Activated CD4-positive, CD25-positive, alpha-beta regulatory T cell treated with anti-CD3 and anti-CD28 coated beads, Interleukin-2, amount 50 U/mL, for 72 hours (primary cell): ENCODE data around the gene FADS2.

Experiments
- DNase-seq: peaks from one replicate; pipeline ENCODE4 v3.0.0; 2021

FADS2 gene

DNA sequence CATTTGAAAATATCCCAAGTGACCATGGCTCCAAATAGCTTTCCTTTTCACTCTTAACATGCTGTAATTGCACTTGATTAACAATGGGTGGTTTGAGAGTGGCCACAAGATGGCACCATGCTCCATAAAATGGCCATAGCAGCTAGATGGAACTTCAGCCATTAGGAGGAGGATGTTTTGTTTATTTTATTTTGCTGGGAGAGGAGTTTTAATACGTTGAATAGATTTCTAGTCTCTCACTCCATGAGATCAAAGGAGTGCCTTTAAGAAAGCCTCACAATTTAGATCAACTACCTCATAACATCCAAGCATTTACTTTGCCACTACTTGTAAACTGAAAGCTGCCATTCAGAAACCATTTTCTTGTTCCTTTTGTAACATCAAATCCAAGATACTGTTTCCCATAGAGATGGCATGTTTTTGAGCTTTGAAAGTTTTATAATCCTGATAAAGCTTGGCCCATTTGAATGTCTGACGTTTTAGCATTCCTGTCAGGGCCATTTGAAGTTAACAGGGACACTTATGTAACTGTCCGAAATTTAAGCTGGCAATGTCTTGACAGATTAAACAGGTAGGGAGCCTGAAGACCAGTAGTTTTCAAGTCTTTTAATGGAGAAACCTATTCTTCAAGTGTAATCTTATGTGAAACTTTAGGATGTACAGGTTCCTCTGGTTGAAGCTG lies 30.7 kb upstream of the FADS2 start:
- DNase-seq, result peak; percentile 57

DNA sequence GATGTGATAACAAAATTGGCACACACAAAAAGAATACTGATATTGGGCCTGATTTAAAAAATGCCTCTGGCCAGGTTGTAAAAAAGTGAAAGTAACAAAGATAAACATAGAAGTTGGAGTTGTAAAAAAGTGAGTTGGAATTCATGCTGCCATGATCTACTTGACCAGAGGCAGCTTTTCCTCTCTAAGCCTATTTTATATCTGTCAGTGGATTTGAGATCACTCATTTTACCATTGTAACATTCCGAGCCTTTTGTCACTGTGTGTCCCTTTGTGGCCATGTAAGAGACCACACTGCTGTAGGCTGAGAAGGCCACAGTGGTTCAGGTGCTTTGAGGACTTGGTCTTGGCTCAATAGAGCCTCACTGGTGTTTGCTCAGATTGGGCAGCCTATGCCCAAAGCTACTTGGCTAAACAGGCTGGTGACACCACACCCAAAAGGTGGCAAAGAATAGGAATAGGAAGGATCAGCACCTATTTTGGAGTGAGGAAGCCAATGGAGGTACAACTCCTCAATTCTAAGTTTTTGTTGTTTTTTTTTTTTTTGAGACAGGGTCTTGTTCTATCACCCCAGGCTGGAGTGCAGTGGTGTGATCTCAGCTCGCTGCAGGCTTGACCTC lies 28.3 kb upstream of the FADS2 start:
- DNase-seq, result no peak

DNA sequence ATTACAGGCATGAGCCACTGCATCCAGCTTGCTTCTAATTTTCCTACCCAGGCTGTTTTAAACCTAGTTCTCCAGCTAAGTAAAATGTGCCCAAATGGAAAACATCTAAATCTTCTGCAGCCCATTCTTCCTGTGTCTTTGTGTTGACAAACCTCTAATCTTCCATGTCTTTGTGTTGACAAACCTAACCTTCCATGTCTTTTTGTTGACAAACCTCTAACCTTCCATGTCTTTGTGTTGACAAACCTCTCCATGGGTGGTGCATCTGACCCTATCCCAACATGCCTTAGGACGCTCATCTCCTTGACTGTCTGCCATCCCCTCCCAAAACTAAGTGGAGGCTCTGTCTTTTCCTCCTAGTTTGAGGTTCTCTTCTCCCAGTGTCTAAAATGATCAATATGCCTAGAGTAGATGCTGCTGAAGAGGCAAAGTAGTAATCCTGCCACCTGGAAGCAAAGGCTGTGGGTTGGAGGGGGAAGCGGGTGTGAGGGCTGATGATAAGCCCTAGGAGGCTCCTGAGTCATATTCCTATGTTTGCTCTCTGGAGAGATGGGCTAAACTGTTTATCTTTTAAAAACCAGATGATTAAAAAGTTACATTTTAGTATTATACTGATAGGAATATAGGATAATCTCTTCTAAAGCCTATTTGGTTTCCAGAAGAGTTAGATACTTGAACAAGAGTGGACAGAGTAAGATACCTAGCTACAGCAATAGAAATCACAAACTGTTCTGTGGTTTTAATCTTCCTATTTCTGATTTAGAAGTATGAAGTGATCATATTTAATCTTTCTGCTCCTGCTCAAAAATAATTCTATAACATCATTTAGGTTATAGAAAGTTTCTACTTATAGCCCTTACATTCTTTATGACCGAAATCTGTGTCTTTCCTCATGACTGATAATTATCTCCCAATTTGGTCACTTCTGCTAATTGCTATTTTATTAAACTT lies 27.5 kb upstream of the FADS2 start:
- DNase-seq, result no peak

DNA sequence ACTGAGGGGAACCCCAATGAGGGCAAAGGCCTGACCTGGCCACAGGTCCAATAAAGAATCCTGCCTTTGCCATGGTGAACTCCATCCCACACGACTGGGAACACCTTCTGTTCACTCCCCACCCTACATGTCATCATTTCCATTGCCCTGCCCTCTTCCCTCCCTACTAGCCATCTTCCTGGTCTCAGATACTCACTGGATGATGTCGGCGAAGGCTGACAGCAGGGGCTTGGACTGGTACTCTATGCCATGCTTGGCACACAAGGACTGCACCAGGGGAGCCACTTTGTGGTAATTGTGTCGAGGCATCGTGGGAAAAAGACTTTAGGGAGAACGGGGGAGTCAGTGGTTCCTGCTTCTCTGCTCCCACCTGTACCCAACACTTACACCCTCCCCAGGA lies 25.5 kb upstream of the FADS2 start:
- DNase-seq, result no peak

DNA sequence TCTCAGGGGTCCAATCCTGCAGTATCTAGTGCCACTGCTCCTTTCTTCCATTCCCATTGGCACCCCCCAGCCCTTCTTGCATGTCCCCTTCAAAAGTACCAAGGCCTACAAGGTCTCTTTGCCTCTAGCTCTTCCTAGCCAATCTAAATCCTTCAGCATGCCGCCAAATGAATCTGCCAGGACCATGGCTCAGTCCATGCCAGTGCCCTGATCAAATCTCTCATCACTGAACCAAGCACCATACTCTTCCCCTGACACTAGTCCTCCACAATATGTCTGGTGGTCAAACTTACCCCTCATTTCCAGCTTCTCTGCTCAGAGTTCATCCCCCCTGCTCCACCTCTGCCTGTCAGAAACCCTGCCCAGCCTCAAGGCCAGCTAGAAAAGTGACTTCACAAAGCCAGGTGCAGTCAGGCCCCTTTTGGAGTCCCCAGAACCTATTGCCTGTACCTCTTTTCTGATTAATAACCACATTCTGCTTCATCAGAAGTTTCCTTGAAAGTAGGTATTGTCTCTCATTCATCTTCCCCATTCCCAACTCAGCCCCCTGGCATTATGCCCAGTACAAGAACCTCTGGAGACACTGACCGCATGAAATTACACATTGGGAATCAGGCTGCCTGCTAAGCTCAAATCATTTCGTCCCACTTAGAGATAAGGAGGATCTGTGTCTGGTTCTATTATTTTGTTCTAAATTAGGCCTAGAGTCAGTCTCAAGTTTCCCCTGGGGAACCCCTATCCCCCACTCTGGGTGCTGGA lies 24.0 kb upstream of the FADS2 start:
- no peak for DNase-seq

DNA sequence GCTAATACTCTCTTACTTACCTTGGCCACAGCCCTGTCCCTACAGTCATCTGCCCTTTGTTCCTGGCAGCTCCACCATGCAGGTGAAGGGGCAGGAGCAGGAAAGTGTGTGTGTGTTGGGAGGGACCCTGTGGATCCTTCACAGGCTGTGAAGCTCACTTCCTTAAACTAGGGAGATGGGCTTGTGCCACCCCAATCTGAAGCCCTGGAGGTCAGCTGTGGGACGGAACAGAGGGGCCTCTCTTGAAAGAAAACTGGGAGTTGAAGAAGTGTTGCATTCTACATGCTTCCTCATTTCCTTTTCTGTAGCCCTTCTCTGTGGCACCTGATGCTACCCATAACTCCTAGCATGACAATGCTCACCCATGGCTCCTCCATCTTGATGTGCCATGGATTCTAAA lies 23.0 kb upstream of the FADS2 start:
- no peak for DNase-seq

DNA sequence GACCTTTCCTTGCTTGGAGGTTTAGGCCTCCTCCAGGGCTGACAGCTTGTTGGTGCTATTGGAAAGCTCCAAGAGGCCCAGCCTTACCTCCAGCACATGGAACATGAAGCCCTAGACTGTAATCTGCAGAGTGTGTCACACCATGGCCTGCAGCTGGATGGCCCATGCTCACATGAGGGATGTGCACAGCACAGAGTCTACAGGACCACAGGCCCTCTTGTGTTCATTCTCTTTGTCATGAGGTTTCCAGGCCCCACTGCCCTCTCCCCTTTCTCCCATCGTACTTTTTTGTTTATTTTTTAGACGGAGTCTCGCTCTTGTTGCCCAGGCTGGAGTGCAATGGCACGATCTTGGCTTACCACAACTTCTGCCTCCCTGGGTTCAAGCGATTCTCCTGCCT lies 21.3 kb upstream of the FADS2 start:
- DNase-seq, result no peak

DNA sequence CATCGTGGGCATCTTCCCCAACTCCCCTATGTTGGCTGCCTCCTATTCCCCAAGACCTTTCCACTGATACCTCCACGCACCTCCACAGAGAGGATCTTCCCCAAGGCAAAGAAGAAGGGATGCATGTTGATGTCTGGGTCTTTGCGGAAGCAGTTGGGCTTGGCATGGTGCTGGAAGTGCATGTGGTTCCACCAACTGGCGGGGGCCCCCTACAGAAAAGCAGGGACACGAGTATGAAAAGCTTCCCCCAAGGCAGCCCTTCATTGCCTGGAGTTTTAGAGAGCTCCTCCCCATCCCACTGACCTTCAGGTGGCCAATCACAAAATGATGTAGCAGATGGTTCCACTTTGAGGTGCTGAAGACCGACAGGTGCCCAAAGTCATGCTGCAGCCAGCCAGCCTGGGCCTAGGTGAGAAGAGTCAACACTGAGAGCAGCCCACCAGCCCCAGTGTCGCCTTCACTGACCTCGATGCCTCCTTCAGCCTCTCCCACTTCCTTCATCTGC lies 17.4 kb upstream of the FADS2 start:
- DNase-seq, result no peak

DNA sequence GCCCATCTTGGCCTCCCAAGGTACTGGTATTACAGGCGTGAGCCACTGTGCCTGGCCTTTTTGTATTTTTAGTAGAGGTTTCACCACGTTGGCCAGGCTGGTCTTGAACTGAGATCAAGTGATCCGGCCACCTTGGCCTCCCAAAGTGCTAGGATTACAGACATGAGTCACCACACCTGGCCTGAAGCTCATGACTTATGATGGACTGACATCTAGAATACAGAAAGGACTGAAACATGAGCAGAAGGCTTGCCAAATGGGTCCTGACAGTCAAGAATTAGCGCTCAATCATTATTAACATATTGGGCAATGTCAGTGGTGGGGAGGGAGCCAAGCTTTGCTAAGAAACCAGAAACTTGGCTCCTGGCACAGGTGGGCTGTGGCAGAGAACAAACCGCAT lies 16.3 kb upstream of the FADS2 start:
- no peak for DNase-seq

DNA sequence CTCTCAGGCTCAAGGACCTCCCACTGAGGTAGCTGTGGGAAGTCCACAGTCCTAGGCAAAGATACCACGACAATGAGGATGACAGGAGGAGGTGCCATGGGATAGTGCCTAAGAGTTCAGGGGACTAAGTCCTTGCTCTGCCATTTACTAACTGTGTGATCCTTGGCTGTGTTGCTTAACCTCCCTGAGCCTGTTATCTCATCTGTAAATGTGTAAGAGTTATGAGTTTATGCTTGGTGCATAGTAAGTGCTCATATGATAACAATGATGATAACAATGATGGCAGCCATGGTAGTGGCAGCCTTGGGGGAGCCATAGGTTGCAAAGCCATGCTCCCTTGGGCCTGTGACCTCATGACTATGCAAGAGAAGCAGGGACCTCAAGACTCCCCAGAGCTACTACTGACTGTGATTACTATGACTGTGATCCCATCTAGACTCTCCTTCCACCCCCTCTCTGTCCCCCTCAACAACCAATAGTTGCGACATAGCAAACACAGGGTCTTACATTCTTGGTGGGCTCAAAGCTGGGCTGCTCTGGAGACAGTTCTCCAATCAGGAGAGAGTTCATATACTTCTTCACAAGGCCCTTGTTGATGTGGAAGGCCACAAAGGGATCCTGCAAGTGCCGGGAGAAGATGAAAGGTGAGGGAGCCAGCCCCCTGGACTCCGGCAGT lies 15.2 kb upstream of the FADS2 start:
- no peak for DNase-seq

DNA sequence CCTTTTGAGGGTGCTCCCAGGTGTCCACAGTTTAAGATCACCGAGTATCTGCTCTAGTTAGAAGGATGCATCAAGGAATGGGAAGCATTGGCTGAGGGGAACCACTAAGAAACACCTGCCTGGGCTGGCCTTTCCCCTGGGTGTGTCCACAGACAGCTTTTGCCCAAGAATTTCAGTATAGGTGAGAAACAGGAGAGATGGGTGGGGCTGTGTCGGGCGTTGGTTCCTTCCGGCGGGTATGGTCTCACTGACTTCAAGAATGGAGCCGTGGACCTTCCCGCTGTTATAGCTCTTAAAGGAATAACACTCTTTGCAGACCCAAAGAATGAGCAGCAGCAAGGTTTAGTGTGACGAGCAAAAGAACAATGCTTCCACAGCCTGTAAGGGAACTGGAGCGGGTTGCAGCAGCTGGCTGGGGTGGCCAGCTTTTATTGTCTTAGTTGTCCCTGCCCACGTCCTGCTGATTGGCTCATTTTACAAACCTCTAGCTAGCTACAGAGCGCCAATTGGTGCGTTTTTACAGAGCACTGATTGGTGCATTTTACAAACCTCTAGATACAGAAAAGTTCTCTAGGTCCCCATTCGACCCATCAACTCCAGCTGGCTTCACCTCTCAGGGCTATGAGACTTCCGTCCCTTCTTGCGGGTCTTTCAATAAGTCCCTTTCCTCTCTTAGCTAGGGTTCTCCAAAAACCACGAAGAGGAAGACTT lies 13.7 kb upstream of the FADS2 start:
- no peak for DNase-seq

DNA sequence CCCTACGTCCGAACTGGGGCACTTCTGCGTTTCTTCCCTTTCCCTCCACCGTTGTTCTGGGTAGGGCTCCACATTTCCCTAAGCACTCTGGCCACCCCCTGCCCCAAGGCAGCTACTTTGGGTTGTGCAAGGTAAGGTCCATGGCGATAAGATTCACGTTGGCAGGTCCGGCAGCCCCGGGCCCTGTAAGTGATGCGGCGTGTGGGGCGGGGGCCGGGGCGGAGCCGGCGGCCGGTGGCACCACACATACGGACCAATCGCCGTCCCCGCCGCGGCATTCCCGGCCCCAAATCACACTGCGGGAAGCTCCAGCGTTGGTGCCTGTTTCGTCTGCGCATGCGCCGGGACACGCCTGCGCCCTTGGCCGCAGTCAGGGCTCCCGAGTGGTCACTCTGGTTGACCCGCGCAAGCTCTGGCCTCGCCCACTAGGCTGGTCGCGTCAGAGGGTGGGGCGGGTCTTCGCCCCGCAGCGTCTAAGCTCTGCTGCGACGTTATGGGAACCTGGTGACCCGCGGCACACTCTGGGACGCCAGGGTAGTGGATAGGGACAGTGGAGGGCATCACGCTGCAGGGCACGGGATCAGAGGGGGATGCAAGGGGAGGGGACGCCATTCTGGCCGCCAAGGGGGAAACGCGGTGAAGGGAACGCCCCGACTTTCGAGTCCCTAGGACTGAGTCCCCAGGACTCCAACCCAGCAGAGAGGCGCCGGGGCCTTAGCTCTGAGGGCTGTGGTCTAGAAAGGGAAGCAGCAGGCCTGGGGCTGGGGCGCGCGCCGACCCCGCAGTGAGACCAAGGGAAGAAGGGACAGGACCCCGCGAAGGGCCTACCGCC lies 12.9 kb upstream of the FADS2 start:
- DNase-seq, result peak; percentile 80

DNA sequence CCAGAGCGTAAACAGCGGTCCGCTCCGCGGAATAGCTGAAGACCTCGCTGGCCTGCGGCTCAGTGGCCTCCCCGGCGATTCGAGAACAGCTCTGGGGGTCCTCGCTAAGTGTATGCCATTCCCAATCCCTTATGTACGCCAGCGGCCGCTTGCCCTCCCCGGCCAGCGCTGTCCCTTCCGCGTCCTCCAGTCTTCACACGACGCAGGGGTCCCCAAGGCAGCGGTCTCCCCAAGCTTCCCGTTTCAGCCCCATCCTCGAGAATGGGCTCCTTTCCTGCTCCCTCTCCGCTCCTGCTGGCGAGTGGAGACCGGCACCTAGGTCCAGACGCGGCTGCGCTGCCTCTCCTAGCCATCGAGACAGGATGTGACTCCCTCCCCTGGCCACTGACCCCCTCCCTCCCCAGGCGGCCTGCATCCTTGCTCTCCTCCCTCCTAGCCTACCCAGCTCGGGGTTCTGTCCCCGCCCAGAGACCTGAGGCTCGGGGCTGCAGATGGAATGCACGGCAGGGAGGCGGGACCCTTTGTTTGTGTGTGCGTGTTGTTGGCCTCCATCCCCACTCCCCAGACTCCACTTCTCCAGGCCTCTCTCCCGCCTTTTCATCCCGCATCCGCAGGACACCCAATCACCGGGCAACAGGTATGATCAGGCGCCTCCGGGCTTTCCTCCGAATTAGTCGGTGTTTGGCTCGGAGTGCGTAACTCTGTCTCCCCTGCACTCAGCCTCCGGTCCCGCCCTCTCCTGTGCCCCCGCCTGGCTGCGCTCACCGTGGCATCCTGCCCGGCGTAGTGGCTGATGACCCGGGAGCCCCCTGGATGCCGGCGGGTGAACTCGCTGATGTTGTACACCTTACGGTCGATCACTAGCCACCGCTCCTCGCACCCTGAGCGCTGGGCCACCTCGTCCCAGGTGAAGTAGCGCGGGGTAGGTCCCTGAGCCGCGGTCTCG lies 12.0 kb upstream of the FADS2 start:
- peak; percentile 61 for DNase-seq

DNA sequence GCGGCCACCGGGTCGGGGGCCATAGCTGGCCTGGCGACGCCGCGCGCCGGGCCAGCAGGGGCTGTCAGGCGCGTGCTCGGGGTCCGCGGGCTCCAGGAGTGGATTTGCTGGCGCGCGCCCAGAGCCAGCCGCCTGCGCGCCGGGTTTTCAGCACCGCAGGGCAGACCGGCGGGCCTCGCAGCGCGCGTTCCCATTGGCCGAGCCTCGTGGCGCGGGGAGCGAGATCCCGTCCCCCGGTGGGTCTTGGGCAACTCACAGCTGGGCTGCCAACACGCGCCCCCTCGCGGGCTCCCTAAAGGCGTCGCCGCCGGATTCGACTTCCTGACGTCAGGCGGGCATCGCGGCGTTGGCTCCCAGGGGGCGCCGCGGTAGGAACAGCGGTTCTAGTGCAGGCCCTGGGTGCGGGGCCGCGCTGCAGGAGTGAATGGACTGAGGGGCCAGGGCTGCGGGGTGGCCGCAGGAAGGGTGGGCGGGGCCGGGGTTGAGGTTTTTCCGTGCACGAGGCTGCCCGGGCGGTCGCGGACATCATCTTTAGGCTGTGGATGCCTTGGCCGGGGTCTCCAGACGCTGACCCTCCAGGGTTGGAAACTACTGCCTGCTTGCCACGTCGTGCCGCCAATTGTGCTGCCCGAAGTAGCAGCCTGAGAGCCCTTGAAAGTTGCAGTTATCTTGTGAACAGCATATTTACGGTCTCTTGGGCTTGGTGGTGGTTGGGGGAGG lies 11.2 kb upstream of the FADS2 start, which contains the start of gene FADS1:
FADS1 (minus strand) TSS at position 268 of the 720 bp plus-strand sequence; CDS start at position 194, 74 bp downstream.
- DNase-seq, result peak; percentile 76

DNA sequence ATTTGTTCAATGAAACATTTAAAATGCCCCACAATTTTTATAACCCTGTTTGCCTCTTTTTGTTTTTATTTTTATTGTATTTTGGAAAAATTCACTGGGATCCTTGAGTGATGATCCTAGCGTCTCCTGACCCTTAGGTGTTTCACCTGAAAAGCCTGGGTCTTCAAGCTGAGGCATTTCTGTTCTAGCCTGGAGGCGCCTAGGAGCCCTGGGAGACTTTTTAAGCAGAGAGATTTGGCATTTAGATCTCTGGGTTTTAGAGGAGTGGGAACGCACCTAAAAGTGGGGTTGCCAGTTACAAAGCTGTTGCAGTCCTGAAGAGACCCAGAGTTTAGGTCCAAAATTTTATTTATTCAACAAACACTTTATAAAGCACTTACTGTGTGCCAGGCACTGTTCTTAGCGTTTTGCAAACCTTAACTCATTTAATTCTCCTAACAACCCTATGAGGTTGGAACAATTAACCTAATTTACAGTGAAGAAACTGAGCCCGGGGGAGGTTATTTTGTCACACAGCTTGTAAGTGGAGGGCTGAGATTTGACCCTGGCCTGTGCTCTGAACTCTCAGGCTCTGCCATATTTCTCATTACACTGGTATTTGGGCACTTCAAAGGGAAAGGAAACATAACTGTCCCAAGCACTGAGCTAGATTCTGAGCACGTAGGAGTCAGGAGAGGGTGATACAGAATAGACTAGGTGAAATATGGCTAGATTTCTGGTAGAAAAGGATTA lies 10.5 kb upstream of the FADS2 start:
- no peak for DNase-seq

DNA sequence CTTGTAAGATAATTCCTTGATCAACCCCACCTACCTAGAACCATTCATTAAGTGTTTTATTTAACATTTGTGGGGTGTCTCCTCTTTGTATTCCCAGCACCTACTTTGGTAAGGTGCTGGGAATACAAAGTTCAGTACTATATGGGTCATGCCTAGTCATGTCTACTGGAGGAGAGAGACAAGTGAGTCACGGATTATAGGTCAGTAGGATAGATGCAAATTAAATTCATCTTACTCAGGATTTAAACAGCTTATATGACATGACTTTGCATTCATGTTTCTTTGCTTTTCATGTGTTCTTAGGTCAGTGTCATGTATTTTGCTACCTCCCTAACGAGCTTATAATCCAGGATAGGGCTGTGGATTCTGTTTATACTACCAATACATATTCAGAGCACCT lies 7.9 kb upstream of the FADS2 start:
- DNase-seq, result no peak

DNA sequence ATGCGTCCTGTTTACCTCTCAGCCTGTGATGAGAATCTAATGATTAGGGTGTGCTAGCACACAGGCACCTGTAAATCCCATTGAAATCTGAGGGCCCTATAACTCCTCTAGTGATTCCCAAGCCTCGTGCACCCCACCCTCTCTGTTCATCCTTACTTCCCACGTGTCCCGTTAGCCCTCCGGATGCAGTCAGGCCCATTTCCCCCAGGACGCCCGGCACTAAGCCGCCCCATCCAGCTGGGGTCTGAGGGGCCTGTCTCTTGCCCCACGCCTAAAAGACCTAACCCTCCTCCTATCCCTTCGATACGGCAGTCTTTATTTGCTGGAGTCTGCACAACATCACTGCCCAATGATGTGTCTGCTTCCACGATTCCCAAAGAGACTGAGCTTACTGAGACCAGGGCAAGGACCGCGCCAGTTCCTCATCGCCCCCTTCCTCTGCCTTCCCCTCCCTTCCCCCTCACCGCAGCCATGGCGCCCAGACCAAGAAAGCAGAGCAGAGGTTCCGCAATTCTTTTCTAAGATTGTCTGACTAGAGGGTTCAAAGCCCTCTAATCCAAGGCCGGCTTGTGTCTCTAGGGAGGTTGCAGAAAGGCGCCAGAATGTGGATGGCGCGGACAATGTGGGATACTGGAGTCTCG lies 1.1 kb upstream of the FADS2 start:
- DNase-seq, result no peak

DNA sequence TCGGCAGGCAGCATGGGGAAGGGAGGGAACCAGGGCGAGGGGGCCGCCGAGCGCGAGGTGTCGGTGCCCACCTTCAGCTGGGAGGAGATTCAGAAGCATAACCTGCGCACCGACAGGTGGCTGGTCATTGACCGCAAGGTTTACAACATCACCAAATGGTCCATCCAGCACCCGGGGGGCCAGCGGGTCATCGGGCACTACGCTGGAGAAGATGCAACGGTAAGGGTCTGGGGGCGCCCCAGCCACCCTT lies 204 bp downstream of the FADS2 start:
- DNase-seq, result peak; percentile 41
